ENCODE data around the gene ARHGAP21.
A peak's percentile ranks its signal among the peaks of the same experiment; 100 is the strongest.
"Not testable (repeated sequence)": the region's sequence is repeated elsewhere in the genome, so short reads cannot be mapped to it uniquely, and the experiment has no call there.

Gene ARHGAP21

DNA sequence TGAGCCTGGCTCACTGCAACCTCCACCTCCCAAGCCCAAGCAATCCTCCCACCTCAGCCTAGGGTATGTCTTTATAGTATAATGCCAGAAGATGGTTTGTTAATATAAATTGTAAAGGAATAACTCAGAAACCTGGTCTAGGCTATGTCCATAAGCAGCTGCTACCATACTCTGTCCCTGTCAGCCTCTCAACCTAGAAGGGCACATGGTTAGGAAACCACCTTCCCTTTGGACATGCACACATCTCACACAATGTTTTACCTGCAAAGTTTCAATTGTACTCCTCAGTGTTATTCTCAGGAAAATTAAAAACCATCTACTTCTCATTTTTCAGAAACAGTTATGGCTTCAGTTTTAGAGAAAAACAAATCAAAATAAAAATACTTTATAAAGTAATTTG, 40.1 kb downstream of the ARHGAP21 start:
- DNase-seq (ENCODE audit: low read depth), result no peak

DNA sequence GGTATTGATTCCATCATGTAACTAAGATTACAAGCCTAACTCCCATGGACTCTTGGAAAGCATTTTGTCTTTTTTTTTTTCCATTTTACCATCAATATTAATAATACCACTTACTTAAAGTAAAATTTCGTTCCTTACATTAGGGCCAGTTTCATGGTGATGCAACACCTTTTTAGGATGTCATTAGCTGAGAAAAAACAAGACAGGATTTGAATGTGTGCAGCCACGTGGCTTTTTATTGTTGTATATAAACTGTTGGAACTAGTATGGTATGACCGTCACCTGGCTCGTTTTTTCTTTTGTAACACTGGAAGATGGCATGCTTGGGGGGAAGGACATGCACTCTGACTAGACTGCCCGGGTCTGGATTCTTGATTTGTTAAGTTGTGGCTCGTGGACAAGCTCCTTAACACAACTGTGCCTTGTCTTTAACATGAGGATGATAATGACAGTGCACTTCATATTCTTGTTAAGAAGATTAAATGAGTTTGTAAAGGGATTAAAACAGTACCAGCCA, 42.1 kb downstream of the ARHGAP21 start:
- no peak for DNase-seq (ENCODE audit: low read depth)

DNA sequence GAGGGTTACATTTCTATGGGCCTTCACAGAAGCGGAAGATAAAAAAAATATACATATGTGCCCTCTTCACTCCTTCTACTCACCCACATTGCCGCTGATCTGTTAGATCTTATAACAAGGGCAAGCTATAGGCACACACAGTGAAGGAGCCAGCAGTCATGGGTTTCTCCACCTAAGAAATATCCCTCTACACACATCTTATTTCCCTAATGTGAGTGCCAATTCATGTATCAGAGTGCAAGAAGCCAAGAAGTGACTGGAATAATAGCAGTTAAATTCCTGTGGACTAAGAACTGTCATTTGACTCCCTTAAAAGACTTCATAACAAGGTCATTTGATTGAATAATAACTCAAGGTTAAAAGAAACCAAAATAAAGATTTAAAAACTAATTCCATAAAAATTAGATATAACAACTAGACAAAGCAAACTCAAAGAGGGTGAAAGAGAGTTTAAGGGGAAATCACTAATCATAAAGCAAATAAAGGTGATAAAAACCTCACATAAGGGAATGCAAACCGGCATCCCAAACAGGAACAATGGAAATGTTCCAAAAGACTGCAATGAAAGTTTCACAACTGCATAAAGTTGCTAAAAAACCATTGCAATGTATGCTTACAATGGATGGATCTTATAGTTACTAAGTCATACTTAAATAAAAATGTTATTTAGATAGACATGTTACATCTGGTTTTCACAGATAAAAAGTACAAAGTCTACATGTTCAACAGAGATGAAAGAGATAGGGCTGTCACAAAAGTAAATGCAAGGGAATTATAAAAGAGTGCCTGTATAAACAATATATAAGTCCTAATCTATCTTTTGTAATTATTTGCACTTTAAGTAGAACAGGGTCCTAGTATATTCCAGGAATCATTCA, 42.8 kb downstream of the ARHGAP21 start:
- no peak for DNase-seq (ENCODE audit: low read depth)

DNA sequence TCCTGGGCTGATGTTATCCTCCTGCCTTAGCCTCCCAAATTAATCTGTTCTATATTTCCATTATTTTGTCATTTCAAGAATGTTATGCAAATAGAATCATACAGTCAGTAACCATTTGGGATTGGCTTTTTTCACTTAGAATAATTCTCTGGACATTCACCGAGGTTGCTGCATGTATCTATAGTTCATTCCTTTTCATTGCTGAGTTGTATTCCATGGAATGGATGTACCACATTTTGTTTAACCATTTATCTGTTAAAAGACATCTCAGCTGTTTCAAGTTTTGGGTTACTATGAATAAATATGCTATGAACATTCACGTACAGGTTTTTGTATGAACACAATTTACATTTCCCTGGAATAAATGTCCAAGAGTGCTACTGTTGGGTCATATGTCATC, 44.9 kb downstream of the ARHGAP21 start:
- no peak for DNase-seq (ENCODE audit: low read depth)

DNA sequence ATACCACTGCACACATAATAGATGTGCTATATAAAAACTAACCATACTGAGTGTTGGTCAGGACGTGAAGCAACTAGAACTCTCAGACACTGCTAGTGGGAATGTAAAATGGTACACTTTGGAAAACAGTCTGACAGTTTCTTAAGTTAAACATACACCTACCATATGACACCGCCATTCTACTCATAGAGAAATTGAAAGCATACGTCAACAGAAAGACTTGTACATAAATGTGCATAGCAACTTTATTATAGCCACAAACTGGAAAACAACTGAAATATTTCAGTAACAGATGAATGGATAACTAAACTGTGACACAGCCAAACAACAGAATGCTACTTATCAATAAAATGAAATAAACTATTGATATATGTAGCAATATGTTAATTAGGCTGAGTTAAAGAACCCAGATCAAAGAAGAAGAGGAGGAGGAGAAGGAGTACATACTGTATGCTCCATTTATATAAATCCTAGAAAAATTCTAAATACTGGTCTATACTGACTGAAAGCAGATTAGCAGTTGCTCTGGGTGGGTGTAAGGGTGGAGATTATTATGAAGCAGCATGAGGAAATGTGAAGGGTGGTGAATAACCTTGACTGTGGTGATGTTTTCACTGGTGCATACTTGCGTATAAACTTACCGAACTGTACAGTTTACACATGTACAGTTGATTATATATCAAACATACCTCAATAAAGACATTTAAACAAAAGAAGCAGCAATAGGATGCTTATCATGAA, 48.6 kb downstream of the ARHGAP21 start:
- no peak for DNase-seq (ENCODE audit: low read depth)

DNA sequence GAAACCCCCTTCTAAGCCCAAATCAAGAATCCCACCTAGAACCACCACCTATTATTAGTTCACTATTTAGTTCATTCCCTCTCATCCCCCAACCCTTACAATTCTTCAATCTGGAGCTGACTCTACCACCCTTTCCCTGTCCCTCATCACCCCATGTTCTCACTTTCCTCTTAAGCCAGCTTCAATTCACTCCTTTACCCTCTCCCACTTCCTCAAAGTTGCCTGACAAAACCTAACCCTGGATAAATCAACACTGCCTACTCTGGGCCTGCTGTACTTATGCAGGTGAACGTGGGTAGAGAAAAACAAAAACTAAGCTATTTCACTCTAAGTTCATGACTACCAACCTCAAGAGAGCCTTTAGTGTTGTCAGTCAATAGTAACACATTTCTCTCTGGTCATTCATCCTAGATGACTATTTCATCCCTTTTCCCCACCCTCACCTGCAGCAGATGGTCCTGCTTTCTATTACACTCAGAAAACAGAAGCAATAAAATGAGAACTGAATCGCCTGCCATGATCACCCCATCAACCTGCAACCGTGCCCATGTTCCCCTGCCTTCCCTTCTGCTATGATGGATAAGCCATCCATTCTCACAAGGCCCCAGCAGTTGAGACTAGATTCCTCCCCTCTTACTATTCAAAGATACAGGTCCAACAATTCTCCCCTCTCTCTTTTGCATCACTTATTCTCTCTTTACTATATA, 52.6 kb downstream of the ARHGAP21 start:
- DNase-seq (ENCODE audit: low read depth), result no peak

DNA sequence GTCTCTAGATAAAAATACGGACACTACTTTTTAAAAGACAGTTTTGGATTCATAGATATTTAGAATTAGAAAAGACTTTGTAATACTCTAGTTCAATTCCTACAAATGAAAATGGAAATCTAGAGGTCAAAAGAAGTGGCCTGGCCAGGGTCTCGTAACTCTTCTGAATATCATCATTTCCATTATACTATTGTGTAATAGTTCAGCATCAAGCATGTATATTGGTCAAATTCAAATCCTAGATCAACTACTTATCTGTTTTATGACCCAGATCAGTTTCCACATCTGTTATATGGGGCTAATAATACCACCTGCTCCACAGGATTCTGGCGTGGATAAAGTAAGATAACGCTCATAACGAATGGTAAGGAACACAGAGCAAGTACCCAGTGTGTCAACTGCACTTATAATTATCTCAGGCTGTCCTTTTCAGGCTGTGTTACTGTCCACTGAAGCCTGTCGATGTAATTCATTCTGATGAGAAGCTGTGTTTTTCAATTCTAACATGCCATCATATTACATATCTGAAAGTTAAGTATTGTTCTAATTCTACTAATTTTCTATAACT, 54.3 kb downstream of the ARHGAP21 start:
- DNase-seq (ENCODE audit: low read depth), result no peak

DNA sequence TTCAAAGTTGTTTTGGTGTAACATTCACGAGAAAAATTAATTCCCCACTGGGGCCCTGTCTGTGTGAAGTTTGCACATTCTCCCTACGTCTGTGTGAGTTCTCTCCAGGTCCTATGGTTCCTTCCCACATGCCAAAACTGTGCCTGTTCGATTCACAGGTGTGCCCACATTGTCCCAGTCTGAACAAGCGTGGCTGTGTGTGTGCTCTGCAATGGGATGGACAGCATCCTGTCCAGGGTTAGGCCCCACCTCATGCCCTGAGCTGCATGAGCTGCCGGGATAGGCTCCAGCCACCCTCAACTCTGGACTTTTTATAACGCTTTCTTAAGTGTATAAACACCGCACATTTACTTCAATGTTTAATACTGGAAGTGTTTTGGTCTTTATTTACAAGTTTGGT, 55.4 kb downstream of the ARHGAP21 start:
- no peak for DNase-seq (ENCODE audit: low read depth)

DNA sequence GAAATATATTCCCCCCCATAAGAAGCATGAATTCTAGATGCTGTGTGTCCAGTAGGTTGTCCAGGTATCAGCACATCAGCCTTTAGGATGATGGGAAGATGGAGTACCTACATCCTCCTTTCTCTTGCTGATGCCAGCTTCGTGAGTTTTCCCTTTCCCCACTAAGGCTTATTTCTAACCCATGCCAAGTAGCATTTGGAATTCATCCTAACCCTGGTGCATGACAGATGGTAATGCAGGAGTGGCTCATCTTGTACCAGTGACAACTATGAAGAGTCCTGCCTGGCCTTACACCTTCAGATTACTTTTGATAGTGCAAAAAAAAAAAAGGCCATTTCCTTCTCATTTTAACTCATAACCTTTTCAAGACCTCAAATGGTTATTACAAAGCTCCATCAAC, 58.7 kb downstream of the ARHGAP21 start:
- no peak for DNase-seq (ENCODE audit: low read depth)

DNA sequence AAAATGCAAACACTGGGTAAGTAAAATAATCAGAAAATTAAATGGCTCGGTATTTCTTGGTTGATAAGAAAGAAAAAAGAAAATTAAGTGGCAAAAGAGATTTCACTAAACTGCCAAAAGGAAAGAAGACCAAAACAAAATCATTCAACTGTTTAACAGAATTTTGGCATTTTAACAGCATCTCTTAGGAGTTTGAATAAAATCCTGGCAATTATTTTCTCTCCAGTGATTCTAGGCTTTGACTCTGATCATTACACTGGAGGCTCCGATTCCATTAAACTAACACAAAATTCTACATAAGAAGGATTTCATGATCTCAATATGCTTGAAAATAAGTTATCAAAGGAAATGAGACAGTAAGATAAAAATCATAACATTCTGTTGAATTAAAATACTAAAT, 62.3 kb downstream of the ARHGAP21 start:
- DNase-seq (ENCODE audit: low read depth), result no peak

DNA sequence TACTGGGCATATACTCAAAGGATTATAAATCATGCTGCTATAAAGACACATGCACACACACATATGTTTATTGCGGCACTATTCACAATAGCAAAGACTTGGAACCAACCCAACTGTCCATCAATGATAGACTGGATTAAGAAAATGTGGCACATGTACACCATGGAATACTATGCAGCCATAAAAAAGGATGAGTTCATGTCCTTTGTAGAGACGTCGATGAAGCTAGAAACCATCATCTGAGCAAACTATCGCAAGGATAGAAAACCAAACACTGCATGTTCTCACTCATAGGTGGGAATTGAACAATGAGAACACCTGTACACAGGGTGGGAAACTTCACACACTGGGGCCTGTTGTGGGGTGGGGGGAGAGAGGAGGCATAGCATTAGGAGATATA, 65.4 kb downstream of the ARHGAP21 start:
- DNase-seq (ENCODE audit: low read depth), result not testable (repeated sequence)

DNA sequence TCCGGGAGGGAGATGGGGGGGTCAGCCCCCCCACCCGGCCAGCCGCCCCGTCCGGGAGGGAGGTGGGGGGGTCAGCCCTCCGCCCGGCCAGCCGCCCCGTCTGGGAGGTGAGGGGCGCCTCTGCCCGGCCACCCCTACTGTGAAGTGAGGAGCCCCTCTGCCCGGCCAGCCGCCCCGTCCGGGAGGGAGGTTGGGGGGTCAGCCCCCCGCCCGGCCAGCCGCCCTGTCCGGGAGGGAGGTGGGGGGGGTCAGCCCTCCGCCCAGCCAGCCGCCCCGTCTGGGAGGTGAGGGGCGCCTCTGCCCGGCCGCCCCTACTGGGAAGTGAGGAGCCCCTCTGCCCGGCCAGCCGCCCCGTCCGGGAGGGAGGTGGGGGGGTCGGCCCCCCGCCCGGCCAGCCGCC, 67.4 kb downstream of the ARHGAP21 start:
- DNase-seq (ENCODE audit: low read depth), result not testable (repeated sequence)

DNA sequence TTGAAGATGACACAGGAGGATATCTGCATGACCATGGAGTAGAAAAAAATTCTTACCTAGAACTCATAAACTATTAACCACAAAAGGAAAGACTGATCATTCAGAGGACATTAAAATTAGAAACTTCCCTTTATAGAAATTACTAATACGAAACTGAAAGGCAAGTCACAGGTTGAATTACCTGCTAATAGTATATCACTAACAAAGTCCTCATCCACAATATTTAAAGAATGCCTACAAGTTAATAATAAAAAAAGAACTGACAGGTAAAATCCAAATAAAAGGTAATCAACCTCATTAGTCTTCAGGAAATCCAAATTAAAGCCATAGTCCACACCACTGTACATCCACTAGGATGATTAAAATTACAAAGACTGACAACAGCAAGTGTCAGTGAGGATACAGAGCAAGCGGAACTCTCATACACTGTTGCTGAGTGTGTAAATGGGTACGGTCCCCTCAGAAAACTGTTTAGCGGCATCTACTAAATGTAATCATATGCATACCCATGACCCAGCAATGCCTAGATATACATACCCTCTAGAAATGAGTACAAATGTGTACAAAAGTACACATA, 71.2 kb downstream of the ARHGAP21 start:
- no peak for DNase-seq (ENCODE audit: low read depth)

DNA sequence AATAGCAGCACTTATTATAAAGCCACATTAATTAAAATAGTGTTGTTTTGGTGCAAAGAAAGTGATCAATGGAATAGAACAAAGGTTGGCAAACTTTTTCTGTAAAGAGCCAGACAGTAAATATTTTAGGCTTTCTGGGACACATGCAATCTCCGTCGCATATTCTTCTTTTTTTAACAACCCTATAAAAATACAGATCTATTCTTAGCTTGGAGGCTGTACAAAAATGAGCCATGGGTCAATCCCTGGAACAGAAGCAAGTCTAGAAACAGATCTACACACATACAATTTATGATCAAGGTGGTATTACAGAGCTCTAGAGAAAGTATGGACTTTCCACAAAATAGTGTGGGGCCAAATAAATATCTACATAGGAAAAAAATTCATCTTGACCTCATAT, 71.8 kb downstream of the ARHGAP21 start:
- no peak for DNase-seq (ENCODE audit: low read depth)

DNA sequence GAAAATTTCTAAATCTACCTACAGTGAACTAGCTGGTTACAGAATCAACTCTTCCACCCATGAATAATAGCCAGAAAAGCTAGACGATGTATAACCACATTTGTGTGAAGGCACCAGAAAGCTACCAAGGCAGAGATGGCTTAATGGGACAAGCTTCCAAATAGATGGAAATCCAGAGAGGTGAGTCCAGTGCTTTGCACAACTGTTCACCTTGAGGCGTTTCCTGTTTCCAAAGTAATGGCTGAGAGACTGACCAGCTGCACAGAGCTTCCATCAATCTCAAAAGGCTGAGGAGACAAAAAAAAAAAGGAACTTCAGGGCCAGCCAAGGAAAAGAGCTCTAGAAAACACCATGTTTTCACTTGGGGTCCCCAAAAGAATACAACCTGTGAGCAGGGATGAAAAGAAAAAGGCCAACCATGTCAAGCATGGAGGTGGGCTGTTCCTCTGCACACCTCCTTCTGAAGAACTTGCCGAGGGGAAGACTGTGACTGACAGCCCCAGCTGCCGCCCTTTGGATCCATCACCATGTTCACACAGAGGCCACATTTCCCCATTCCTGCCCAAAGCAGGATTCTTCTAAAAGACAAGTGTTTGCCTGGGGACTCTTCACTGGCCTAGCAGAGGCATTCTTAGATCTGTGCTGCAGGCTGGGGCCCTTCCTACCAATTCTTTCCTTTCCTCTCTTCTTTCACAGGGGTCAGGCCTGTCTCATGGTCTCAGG, 72.9 kb downstream of the ARHGAP21 start:
- no peak for DNase-seq (ENCODE audit: low read depth)

DNA sequence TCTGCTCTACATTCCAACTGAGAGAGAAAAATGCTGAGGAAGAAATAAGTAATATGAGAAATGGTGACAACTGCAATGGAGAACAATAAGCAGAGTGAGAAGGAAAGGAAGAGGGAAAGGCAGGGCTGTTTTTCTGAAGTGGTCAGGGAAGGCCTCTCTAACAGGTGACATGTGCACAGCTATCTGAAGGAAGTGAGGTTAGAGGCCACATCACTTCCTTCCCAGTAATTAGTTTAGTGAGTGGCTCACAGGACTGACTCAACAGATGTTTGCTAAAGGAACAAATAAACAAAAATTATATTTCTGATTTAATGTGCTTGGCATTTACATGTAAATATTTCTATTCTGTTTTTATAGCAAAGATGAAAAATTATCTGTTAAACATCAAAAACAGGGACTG, 77.9 kb downstream of the ARHGAP21 start:
- DNase-seq (ENCODE audit: low read depth), result peak; percentile 58

DNA sequence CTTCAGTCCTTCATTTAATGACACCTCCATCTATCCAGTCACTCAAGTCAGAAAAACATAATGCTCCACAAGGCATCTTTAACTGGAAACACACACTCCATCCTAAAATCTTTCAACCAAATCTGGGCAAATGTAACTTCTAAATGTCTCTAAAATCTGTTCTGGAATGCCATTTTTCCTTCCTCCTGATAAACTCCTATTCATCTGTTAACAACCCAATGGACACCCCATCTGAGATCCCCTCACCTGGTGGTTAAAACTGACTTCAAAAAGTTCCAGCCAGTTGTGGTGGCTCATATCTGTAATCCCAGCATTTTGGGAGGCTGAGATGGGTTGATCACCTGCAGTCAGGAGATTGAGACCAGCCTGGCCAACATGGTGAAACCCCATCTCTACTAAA, 78.7 kb downstream of the ARHGAP21 start:
- no peak for DNase-seq (ENCODE audit: low read depth)

DNA sequence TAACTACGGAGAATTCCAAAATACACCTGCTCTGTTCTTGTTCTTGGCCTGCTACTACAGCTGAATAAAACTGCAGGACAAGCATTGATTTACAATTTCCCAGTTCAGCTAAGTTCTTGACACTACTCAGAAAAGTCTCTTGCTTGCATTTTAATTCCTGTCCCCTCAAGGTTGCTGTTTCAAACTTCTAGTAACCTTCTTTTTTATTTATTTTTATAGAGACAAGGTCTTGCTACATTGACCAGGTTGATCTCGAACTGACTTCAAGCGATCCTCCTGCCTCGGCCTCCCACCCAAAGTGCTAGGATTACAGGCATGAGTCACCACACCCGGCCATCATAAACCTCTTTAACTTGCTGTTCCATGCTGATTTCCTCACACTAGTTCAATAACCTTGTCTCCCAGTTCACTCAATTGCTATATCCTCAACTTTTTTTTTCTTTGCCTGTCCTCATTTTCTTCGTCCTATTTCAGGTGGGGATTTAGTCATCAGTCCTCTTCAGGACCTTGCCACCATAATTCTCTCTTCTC, 79.9 kb downstream of the ARHGAP21 start:
- DNase-seq (ENCODE audit: low read depth), result peak; percentile 40

DNA sequence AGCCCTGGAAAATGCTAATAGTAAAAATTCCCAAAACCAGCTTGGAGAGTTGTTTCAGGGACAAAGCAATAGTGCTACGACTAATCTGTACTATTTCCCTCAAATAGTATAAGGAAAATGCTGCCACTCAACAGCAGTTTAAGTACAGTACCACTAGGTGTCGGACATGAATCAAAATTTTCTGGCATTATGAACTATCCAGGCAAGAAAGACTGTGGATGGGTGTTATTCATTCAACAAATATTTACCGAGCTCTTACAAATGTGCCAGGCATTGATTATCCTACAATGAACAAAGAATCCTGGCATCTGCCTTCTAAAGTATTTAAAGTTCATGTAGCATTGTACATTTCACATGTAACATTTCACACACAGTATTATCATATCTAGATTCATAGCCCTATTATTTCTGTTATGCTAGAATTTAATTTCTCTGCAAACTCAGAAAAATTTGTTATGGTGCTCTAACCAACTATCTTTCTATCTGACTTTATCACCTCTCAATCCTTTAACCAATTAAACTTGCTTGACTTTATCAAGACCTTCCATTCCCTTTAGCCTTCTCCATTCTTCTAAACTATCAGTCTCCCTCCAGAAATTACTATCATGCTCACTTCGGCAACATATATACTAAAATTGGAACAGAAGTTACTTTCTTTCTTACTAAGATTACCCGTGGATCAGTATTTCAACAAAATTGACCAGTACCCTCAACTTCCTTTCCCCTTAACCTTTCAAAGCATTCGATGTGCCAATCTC, 80.6 kb downstream of the ARHGAP21 start:
- DNase-seq (ENCODE audit: low read depth), result peak; percentile 91

DNA sequence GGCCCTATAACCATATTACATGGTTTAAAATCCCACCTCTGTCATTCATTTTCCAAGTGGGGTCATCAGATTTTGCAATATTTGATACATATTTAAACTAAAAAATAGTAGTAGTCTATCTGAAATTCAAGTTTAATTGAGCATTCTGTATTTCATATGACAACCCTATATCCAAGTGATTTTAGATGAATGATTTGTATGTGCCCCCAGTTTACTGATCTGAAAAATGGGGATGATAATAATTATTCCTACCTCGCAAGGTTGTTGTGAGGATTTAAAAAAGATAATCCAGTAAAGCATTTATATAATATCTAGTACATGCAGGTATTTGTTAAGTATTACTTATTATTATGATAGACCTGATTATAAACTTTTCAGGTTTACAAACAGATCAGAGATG, 84.6 kb downstream of the ARHGAP21 start:
- no peak for DNase-seq (ENCODE audit: low read depth)
